NCI-H1105 (cell line): ENCODE results near the gene CCDC60.
"Not testable (repeated sequence)": the region's sequence is repeated elsewhere in the genome, so short reads cannot be mapped to it uniquely, and the experiment has no call there.

ENCODE experiments used
- DNase-seq: peaks from one replicate; lab custom pipeline; 2025; lab: John Stamatoyannopoulos, UW

Gene CCDC60

DNA sequence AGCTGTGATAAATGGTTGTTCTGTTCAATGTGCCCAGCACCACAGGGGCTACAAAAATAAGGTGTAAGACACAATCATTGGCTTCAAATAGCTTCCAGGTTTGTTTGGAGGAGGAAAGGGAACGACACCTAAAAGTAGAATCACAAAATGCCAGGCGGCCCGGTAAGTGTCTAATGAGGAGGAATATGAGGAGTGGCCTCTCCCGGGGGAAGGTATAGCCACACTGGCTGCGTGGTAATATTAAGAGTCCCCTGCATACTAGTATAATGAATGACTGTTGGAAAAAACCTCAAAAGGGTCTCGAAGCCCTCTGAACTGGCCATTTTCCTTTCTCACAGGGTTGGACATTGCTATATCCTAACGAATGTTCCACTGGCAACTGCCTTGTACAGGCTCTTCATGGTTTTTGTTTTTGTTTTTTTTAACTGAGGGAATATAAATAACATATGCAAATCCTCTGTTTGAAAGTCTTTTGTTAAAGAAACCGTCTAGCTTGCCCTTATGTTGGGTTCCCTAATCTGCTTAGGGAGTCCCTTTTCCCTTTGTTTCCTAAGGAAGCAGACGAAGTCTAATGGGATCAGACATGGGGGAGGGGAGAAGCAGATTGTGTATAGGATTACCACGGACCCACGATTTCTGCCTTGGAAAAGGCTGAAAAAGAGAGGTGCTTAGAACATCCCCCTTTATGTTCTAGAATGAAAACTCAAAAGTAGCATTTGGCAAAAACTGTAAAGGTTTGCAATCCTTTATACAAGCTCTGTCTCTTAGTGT lies 4.2 kb downstream of the CCDC60 start:
- DNase-seq, result no peak

DNA sequence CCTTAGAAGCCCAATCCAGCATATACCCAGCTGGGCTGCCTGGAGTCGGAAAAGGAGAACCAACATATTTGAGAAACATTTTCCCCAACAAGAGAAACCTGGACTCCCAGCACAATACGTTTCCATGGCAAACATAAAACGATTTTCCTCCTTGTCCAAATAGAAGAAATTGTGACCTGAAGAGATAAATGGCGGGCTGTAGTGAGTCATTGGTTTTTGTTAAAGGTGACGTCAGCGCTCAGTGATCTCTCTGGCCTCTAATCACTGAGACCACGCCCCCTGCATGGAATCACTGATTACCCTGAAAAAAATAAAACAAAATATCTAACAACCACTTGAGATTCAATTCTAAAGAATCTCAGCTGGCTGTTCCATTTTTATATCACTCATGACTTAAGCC lies 6.0 kb downstream of the CCDC60 start:
- no peak for DNase-seq

DNA sequence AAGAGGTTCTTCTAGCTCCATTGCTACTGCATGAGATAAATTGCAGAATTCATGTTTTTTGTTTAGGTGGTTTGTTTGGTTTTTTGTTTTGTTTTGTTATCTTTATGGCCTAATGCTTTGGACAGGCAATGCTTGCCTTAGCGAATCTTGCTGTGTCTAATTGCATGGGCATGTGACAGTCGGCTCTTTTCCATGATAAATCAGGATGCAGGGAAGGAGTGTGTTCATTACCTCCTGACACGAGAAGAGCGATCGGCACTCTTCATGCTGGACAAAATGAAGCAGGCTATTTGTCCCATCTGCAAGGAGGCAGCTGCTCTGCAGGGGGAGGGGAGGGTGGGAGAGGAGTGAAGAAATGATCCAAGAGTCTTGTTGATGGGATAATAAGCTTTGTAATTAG lies 6.5 kb downstream of the CCDC60 start:
- no peak for DNase-seq

DNA sequence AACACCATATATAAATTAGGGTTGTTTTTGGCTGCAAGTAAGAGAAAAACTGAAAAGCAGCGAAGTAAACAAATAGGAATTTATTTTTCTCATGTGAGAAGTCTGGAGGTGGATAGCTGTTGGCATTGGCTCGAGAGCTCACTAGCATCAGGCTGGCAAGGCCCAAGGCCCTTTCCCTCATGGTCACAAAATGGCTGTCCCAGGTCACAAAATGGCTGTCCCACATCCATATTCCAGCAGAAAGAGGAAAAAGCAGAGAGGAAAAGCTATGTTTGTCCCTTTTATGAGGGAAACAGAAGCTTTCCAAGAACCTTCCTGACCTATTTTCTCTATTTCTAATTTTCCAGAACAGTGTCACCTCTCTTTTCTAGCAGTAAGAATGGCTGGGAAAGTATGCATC lies 7.5 kb downstream of the CCDC60 start:
- no peak for DNase-seq

DNA sequence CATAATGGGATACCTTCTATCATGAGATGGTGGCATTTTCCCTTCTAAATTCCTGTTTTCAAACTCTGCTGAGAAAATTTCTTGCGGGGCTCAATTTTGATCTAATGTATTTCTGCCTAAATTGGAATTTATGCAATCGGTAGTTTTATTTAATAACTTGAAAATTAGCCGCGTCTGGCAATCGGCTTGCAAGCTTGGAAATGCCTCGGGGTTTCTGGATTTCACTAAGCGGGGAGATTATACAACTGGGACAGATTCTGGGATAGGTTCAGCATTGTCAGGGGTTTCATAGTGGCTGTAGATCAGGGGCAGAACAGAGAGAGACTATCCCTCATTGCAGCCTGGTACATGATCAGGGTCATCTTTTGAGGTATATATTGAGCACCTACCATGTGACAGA lies 8.6 kb downstream of the CCDC60 start:
- no peak for DNase-seq

DNA sequence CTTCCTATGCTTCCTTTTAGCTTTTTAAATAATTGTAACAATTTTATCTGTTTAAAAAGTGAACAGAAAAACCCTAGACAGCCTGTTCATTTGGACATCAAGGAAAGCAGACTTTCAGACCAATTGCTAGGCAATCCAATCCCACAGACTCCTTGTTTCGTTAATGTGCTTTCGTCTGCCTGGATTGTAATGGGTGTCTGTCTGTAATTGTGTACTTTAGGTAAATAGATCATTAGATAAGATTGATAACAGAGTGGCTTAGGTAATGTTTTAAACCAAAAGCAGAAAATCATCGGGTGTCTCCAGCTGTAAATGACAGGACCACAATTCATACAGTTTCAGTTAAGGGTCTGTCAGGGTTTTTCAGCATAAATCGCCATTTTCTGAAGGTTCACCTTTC lies 19.6 kb downstream of the CCDC60 start:
- DNase-seq, result peak; percentile 82

DNA sequence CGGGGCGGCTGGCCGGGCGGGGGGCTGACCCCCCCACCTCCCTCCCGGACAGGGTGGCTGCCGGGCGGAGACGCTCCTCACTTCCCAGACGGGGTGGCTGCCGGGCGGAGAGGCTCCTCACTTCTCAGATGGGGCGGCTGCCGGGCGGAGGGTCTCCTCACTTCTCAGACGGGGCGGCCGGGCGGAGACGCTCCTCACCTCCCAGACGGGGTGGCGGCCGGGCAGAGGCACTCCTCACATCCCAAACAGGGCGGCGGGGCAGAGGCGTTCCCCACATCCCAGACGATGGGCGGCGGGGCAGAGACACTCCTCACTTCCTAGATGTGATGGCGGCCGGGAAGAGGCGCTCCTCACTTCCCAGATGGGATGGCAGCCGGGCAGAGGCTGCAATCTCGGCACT lies 25.8 kb downstream of the CCDC60 start:
- not testable (repeated sequence) for DNase-seq

DNA sequence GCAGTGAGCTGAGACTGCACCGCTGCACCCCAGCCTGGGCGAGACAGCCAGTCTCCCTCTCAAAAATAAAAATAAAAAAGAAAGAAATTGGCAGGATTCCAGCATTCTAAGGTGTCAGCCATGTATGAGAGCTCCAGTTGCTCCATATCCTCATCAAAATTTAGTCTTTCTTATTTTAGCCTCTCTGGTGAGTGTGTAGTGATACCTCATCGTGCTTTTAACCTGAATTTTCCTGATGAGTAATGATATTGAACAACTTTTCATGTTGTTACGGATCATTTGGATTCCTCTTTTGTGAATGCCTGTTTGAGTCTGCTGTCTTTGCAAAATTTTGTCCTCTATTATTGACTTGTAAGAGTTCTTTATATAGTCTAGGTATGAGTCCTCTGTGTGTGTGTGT lies 28.5 kb downstream of the CCDC60 start:
- DNase-seq, result no peak

DNA sequence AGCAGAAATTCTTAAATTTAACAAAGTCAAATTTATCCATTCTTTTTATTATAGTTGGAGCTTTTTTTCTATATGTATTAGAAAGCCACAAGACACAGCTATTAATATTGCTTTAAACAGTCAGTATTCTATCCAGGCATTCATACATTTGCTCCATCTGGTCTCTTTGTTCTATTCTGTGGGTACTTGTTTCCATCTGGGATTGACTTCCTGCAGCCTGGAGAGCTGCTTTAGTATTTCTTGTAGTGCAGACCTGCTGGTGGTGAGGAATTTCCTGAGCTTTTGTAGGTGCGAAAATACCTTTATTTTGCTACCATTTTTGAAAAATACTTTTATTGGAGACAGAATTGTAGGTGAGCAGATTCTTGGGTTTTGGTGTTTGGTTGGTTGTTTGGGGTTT lies 29.0 kb downstream of the CCDC60 start:
- no peak for DNase-seq

DNA sequence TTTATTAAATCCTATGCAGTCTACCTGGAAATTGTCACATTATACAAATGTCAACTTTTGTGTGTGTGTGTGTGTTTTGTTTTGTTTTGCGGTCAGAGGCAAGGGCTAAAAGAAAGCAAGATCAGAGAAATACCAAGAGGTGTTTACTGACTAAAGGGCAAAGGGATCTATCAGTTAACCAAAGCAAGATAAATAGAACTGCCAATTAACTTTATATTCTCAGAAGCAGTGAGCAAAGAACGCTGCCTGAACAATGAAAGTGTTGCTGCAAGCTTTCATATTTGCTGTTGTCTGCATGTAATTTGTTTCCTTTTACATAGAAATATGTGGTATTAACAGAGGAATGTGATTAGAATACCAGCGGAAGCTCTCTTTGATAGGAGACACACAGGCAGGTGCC lies 30.9 kb downstream of the CCDC60 start:
- DNase-seq, result no peak

DNA sequence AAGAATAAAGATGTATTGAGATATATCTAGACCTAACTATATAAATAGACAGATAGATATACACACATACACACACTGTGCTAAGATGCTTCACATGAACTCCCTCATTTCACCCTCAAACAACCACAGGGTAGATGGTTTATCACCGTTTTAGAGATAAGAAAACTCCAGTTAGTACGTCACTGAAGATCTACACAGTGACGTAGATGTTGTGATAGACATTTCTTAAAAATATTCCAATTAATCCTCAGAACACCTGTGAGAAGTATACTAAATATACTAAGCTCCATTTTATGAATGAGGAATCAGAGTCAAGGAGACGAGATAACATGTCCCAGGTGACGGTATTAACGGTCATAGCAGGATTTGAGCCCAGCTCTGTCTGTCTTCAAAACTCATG lies 31.5 kb downstream of the CCDC60 start:
- no peak for DNase-seq

DNA sequence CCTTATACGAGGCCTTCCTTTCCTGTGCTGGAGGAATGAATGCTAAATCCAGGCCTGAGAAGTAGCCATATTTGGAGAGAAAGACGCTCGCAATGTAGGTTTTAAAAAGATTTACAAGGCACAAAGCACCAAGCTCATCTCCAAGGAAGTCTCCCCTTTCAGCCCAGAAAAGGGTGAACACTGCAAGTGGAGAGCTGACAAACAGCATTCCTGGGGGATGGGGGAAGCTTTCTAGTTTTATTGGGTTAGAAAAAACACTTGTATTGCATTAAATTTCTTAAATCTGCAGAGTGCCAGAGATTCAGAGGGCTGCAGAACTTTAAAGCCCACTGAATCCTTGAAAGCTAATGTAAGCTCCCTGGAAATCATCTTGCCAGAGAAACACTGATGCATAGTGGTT lies 34.6 kb downstream of the CCDC60 start:
- DNase-seq, result no peak

DNA sequence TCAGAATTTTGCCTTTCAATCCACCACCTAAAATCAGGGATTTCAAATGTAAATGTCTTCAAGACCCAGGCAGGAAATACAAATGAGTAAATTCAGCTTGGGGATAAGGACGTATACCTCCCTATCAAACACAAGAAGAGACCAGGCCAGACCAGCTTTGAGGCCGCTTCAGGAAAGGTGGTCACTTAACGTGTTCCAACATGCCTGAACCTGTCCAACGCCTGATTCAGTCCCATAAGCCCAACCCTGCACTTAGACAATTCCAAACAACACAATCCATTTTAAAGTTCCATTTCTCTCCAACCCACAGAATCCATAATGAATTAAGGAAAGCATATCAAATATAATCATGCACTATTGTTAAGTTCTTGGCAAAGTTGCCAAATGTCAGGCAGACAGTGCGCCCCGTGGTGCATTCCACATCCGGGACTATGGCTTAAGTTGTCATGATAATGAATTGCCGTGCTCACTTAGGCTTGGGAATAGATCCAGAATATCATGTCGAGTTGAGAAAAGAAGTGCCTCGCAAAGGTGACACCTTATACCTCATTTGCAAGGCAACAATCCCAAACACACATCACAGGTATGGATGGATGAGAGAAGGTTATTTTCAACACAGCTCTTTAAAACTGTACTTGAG lies 35.5 kb downstream of the CCDC60 start:
- peak; percentile 86 for DNase-seq

DNA sequence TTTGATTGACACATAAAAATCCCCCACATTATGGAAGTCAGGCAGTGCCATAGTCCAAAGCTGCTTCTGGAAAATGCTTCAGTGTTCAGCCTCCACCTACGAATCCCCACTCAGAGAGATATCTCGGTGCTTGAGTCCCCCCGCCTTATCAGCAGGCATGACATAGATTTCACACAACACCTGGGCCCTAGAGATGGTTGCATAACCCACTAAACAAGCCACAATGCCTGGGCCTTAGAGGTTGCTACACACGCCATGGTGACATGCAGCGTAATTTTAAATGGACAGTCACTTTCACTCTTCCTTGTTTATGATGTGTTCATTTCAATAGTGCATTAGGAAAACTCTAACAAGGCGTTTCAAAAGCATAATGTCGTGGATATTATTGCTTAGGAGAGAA lies 38.0 kb downstream of the CCDC60 start:
- DNase-seq, result no peak

DNA sequence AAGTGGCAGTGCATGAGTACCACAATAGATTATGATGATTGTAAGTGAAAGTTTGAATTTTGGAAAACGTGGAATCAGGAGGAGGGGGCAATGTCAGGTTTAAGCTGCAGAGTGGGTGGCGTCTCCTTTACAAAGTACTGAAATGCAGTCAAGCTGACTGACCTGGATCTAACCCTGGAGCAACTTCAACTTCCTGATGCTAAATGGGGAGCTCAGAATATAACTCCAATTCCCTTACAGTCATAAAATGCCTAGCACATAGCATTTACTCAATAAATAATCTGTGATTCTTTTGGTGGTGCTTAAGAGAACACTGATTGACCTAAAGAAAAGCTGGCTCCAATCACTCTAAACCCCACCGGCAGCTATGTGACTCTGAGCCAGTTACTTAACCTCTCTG lies 38.5 kb downstream of the CCDC60 start:
- no peak for DNase-seq

DNA sequence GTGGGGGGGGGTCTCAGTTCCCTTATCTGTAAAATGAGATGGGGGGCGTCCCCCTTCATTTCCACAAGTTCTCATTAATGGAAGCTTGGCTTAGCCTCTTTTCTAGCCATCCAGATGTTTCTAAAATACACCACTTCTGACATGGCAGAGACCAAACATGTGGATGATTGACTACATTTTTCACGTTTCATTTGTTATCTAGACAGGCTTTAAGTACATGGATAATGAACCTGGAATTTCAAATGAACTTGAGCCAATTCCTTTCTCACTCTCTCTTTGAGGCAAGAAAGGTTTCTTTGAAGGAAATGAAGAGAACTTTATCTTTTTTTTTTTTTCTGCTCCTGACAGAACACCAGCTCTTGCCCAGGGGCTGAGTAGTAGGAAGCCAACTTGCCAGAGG lies 39.1 kb downstream of the CCDC60 start:
- DNase-seq, result no peak

DNA sequence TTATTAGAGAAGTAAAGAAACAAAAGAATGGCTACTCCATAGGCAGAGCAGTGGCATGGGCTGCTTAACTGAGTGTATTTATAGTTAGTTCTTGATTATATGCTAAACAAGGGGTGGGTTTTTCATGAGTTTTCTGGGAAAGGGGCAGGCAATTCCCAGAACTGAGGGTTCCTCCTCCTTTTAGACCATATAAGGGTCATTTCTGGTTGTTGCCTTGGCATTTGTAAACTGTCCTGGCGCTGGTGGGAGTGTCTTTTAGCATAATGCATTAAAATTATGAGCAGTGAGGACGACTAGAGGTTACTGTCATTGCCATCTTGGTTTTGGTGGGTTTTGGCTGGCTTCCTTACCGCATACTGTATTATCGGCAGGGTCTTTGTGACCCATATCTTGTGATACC lies 40.1 kb downstream of the CCDC60 start:
- DNase-seq, result no peak

DNA sequence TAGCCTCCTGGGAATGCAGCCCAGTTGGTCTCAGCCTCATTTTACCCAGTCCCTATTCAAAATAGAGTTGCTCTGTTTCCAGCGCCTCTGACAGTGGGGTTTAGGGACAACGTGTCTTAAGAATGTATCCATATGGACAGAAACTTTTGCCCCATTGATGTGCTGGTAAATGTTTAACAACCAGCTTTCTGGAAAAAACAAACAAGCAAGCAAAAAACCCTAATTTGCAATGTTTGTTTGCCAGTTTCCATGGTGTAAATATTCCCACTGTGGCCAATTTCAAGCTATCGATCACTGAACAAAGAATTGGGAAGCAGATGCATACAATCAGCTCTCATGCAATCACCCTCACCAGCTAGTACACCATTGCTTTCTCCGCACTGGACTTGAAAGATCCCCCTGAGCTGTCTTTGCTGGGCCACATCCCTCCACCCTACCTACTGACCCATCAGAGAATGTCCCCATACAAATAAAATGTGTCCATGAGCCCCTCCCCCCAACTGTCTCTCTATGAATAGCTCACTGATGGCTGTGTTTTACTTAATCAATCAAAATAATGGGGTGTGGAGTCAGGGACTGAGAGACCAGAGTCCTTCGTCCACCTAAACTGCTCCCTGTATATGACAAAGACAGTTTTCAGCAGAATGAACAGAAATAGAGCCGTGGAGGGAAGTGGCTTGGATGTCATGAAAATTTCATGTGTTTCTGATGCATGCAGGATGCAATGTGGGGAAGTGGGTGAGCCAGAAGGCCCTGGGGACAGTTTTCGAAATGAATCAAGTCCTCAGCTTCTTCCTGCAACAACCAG lies 40.8 kb downstream of the CCDC60 start:
- no peak for DNase-seq

DNA sequence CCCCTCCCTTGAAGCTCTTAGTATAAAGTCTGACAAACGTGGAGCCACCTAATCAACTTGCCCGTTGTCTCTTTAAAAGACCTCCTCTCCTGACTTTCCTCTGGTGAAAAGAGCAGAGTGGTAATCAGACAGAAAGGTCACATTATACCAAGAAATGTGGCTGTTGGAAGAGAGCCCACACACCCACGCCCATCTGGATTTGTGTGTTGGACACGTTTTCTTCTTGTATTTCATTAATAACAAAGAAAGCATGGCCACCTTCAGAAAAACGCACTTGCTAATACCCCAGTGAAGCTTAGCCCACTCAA lies 41.3 kb downstream of the CCDC60 start:
- no peak for DNase-seq

DNA sequence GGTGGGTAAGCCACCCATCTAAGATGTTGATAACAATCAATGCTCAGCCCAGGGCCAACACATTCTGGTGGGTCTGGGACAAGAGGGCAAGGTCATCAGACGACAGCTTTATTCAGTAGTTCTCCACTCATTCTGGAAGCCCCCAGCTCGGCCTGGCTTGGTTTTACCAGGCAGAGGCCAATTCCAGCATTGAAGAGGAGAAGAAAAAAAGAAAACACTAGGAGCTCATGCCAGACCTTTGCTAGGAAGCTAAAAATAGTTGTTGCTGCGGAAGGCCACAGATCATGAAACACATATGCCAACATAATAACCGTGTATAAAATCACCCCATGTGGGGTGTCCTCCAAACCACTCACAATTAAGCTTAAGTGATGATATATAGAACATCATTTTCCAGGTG lies 44.4 kb downstream of the CCDC60 start:
- no peak for DNase-seq

DNA sequence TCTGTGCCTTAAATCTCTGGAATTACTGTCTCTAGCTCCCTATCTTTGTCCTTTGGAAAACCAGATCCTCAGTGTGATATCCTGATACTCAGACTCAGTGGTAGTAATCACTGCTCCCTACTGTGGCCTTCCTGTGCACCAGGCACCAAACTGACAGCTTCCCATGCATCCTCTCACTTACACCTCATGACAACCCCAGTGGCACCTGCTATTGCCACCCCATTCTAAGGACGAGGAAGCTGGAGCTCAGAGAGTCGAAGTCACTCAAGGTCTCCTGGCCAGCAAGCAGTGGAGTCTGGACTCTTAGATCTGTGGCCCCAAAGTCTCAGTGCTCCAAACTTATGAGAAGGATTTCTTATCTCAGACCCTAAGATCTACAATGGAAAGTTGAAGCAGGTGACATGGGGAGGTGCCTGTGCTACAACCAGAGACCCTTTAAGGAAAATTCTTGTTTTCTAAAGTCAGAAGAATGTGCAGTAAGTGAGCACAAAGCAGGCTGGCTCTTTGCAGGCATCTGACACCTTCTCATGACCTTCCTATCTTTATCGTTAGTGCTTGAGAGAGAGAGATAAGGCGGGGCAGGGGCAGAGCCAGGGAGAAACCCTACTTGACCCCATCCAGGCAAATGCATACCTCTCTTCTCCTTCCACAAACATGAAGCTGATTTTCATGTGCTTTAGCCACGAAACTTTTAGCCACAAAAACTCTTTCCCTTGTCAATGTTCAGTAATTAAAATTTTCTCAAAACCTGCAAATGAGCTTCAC lies 47.1 kb downstream of the CCDC60 start:
- no peak for DNase-seq

DNA sequence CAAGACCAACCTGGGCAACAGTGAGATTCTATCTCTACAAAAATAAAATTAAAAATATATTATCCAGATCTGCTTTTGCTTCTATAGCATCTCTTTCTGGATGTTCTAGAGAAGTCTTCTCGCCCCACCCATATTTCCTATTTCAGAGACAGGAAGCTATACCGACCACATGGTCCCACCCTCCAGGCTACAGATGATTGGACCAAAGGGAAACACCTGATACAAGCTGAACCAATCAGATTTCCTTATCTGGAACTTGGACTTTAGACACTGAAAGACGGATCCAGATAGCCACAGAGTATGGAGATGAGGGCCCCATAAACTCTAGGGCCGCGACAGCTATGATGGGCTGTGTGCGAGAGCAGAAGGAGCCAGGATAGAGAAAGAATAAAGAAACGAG lies 48.7 kb downstream of the CCDC60 start:
- DNase-seq, result no peak

DNA sequence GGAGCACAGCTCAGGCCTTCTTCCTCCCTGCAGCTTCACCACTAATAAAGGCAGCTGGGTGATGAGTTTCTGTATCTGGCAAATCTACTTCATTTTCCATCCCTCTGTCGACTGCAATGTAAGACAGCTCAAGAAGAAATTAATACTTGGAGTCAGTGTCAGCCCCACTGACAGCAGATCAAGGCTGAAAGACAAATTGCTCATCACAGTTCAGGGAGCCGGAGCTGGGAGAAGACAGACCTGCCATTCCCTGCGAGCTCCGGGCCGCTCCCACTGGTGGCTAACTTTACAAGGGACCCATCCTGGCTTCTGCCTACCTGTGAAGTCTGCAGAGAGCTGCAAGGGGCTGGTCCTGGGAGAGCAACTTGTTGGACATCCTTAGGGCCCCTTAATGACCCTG lies 49.8 kb downstream of the CCDC60 start:
- DNase-seq, result no peak
